H1 (cell line): ENCODE data around the gene GDPD4. TPM values are rescaled to one million over a fixed set of nuclear protein-coding genes. Genes with fewer than 3 reads are reported as not detected.
A peak's percentile ranks its signal among the peaks of the same experiment; 100 is the strongest.

Experiments
- CEBPB ChIP-seq: IDR thresholded peaks from 2 replicates; pipeline ENCODE4 v1.6.1; 2012; ENCODE audit warnings: low read depth, low read length
- CHD1 ChIP-seq: IDR thresholded peaks from 2 replicates; pipeline ENCODE4 v1.6.1; 2012; ENCODE audit warnings: low read depth, low read length, improper control_type of control experiment
- CHD7 ChIP-seq: fragments of 300-600 bp; sonication (generic); IDR thresholded peaks from 2 replicates; pipeline ENCODE4 v1.7.1; 2012; ENCODE audit warnings: low read length, moderate library complexity, mild to moderate bottlenecking, inconsistent platforms; ENCODE audit not compliant: insufficient replicate concordance
- CREB1 ChIP-seq: IDR thresholded peaks from 2 replicates; pipeline ENCODE4 v1.6.1; 2012; ENCODE audit warnings: inconsistent platforms
- FOSL1 ChIP-seq: IDR thresholded peaks from 2 replicates; pipeline ENCODE4 v1.6.1; 2011; ENCODE audit warnings: mild to moderate bottlenecking, low read depth, low read length, moderate library complexity; ENCODE audit not compliant: insufficient read depth
- JUND ChIP-seq: IDR thresholded peaks from 2 replicates; pipeline ENCODE4 v1.6.1; 2011; ENCODE audit warnings: mild to moderate bottlenecking, improper control_type of control experiment, low read length
- POLR2A ChIP-seq, 2 experiments: IDR thresholded peaks; 1 replicate in 1 of 2; 2 replicates in 1 of 2; pipeline ENCODE4 v1.6.1; 2011; ENCODE audit warnings: low read depth in 2 of 2, low read length in 2 of 2, mild to moderate bottlenecking in 2 of 2; ENCODE audit errors: control extremely low read depth in 1 of 2
- RFX5 ChIP-seq: IDR thresholded peaks from 2 replicates; pipeline ENCODE4 v1.6.1; 2011; ENCODE audit warnings: low read depth, low read length, improper control_type of control experiment, borderline replicate concordance
- SIRT6 ChIP-seq: IDR thresholded peaks from one replicate; pipeline ENCODE4 v1.7.1; 2012; ENCODE audit warnings: low read length, inconsistent platforms
- TBP ChIP-seq: IDR thresholded peaks from 2 replicates; pipeline ENCODE4 v1.6.1; 2011; ENCODE audit warnings: low read depth, low read length, improper control_type of control experiment
- USF2 ChIP-seq: IDR thresholded peaks from 2 replicates; pipeline ENCODE4 v1.6.1; 2011; ENCODE audit warnings: low read length, improper control_type of control experiment
- polyA plus RNA-seq, 7 experiments: library from polyadenylated mRNA; depleted of rRNA in 3 of 7; stranded (reverse) in 5 of 7; unstranded in 2 of 7; fragments of >200 nt in 5 of 7; fragments of 200-250 nt in 2 of 7; gene quantifications; 1 replicate in 5 of 7; 2 replicates in 1 of 7; 4 replicates in 1 of 7; pipeline versions ENCODE4 v1.2.1 to v1.2.3, GENCODE V29; 2011 to 2013; ENCODE audit warnings: missing spikeins in 2 of 7, mixed read lengths in 2 of 7
- total RNA-seq: library from RNA; stranded (reverse); fragmentation: NEBNext Ultra II Directional; extraction: Animal tissue kit (Norgen Biotek cat#: 25700); gene quantifications from 2 replicates; pipeline ENCODE4 v1.2.1, GENCODE V29; 2021

GDPD4 gene
- total and polyA plus RNA-seq, 2 of the 8 experiments (the other 6 are each of a cell fraction or from before 2014, with no cell fraction given) = not detected

- TF ChIP-seq USF2 (no peak; the same call in 1 of the 2 replicates), CEBPB (no peak), CHD1 (no peak), POLR2A (IDR thresholded peaks at IDR 0.05; ENCODE audit: control extremely low read depth in 1 of 2, low read depth in 2 of 2, low read length in 2 of 2) (no peak), SIRT6 (no peak), FOSL1 (no peak), RFX5 (no peak), CHD7 (no peak), TBP (peak; percentile 42; the same call in 1 of the 2 replicates), JUND (0 out of 2 replicates have a peak, but pooled peaks have one; percentile 58), CREB1 (peak; percentile 83)
Measured at GRCh38 chr11:77191823-77192495, 109.5 kb downstream of the GDPD4 start (continued).
